ENCODE measurements around the gene SORCS3.

The SORCS3 gene

DNA sequence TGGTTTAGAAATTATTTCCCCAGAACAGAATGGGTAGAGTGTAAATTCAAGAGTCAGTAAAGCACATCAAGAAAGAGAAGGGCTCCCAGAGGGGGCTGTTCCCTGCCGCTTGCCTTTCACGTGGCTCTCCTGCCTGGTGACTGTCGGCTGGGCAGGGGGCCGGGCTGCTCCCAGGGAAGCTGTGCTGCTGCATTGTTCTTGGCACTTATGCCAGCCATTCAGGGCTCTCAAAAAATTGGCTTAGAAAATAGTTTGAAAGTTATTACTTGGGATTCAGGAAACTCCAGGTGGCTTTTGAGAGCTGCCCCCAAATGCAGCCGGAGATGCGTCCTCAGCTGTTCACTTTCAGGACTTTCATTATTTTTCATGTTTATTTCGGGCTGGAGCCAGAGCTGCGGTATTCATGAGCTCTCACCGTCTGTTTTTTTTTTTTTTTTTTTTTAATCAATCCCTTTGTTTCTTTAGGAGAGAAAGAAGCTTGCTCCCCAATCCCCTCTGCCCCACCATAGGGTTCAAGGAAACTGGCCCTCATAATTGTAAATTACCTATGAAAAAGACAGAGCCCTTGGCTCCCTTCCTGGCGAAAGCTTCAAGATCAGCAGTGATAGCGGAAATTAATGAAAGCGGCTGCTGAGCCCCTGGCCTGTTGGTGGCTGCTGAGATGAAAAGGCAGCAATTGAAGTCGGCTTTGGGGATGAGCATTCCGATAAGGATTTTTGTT is 94.1 kb downstream of the SORCS3 start:
- no peak overlapping the region for H3K4me3 ChIP-seq (ENCODE audit: low read length)
- no peak for DNase-seq (ENCODE audit: low read depth)
- TF ChIP-seq, protein P1, sequence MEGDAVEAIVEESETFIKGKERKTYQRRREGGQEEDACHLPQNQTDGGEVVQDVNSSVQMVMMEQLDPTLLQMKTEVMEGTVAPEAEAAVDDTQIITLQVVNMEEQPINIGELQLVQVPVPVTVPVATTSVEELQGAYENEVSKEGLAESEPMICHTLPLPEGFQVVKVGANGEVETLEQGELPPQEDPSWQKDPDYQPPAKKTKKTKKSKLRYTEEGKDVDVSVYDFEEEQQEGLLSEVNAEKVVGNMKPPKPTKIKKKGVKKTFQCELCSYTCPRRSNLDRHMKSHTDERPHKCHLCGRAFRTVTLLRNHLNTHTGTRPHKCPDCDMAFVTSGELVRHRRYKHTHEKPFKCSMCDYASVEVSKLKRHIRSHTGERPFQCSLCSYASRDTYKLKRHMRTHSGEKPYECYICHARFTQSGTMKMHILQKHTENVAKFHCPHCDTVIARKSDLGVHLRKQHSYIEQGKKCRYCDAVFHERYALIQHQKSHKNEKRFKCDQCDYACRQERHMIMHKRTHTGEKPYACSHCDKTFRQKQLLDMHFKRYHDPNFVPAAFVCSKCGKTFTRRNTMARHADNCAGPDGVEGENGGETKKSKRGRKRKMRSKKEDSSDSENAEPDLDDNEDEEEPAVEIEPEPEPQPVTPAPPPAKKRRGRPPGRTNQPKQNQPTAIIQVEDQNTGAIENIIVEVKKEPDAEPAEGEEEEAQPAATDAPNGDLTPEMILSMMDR (IDR thresholded peaks at IDR 0.05; ENCODE audit: insufficient read depth, low read depth, low read length, missing control alignments): no peak

DNA sequence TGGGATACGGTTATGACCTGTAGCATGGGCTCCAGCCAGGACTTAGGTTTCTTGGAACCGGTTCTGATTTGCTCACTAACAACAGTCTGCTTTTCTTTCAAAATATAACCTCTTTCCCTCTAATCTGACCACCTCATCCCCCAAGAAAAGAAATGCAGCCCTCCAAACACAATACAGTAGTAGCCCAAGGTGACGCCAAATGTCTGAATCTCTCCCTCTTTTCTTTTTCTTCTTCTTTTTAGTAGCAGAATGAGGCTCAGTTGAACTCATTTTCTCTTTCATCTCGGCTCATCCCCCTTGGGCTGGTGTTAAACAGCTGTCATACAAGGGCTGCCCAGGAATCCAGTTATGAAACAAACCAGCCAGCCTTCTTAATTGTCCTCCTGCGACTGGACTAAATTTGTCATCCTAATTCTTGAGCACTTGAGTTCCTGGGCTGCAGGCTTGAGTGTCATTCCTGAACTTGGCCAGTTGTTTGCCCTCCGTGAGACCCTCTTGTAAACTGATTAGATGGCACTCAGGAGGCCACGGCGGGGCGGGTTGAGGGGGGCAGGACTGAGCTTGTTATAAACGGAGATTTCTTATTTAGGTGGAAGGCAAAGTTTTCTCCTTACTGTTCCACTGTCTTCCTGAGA is 94.8 kb downstream of the SORCS3 start:
- TF ChIP-seq, protein P1 (IDR thresholded peaks at IDR 0.05; ENCODE audit: insufficient read depth, low read depth, low read length, missing control alignments): no peak
- H3K4me3 ChIP-seq (ENCODE audit: low read length): no peak overlapping the region
- no peak for DNase-seq (ENCODE audit: low read depth)

- no peak overlapping the region for H3K4me3 ChIP-seq (ENCODE audit: low read length)
- TF ChIP-seq, protein P1 (IDR thresholded peaks at IDR 0.05; ENCODE audit: insufficient read depth, low read depth, low read length, missing control alignments): no peak
- DNase-seq (ENCODE audit: low read depth): no peak
These were observed 100.0 kb downstream of the SORCS3 start for GRCh38 chr10:104741127-104741526.

- TF ChIP-seq, protein P1 (IDR thresholded peaks at IDR 0.05; ENCODE audit: insufficient read depth, low read depth, low read length, missing control alignments): no peak
- no peak overlapping the region for H3K4me3 ChIP-seq (ENCODE audit: low read length)
- DNase-seq (ENCODE audit: low read depth): no peak
These were observed 103.0 kb downstream of the SORCS3 start for GRCh38 chr10:104744052-104744451.

GRCh38 chr10:104750291-104750690 is 109.2 kb downstream of the SORCS3 start:
- TF ChIP-seq, protein P1 (IDR thresholded peaks at IDR 0.05; ENCODE audit: insufficient read depth, low read depth, low read length, missing control alignments): no peak
- no peak for DNase-seq (ENCODE audit: low read depth)
- H3K4me3 ChIP-seq (ENCODE audit: low read length): no peak overlapping the region

GRCh38 chr10:104762793-104763192 is 121.7 kb downstream of the SORCS3 start:
- DNase-seq (ENCODE audit: low read depth): no peak

More at GRCh38 chr10:104762793-104763192, 121.7 kb downstream of the SORCS3 start:
- TF ChIP-seq, protein P1 (IDR thresholded peaks at IDR 0.05; ENCODE audit: insufficient read depth, low read depth, low read length, missing control alignments): no peak
- H3K4me3 ChIP-seq (ENCODE audit: low read length): no peak overlapping the region

All from epithelial cell of esophagus (primary cell).